ENCODE measurements around the gene CNKSR3.

Gene CNKSR3

DNA sequence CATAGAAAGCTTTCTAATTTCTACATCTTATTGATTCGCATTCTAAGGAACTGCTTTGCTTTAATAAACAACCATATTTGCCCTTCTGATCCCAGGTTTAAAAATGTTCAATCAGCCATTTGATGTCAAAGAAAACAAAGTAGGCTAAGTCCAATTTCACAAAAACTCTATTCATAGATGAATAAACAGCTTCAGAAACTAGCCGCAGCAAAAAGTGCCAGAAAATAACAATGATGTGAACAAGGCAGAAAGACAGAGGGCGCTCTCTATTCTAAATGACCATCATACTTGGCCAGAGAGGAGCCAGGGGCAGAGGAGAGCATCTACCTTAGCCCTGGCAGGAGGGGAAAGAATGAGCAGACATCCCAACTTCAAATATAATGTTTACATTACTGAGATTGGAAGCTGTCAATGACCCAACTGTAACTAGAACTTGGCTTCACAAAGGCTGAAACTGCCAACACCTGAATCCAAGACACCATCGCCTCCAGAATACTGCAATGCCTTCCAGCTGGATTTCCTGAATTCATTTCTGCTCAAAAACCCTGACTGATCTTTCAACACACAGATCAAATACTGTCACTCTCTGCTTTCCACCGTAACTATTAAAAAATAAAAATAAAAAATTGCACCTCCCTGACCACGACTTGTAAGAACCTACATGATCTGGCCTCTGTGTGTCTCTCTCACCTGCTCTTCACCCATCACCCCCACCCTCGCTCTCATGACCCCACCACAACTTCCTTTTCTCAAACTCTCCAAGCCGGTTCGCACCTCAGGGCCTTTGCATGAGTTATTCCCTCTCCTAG lies 9.5 kb downstream of the CNKSR3 start:
- in situ Hi-C loops (cut with MboI; ENCODE audit: low pct_unique_long_range_greater_than_20kb, low sequenced_read_pairs, unreplicated experiment): no loop called here
- TF ChIP-seq, protein P1, sequence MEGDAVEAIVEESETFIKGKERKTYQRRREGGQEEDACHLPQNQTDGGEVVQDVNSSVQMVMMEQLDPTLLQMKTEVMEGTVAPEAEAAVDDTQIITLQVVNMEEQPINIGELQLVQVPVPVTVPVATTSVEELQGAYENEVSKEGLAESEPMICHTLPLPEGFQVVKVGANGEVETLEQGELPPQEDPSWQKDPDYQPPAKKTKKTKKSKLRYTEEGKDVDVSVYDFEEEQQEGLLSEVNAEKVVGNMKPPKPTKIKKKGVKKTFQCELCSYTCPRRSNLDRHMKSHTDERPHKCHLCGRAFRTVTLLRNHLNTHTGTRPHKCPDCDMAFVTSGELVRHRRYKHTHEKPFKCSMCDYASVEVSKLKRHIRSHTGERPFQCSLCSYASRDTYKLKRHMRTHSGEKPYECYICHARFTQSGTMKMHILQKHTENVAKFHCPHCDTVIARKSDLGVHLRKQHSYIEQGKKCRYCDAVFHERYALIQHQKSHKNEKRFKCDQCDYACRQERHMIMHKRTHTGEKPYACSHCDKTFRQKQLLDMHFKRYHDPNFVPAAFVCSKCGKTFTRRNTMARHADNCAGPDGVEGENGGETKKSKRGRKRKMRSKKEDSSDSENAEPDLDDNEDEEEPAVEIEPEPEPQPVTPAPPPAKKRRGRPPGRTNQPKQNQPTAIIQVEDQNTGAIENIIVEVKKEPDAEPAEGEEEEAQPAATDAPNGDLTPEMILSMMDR (IDR thresholded peaks at IDR 0.05; ENCODE audit: extremely low read depth, insufficient read depth, missing control alignments): peak; percentile 36
- no peak for DNase-seq (ENCODE audit: low spot score)

GRCh38 chr6:154499855-154500589 lies 10.5 kb downstream of the CNKSR3 start:
- in situ Hi-C loops (cut with MboI; ENCODE audit: low pct_unique_long_range_greater_than_20kb, low sequenced_read_pairs, unreplicated experiment): no loop called here
- no peak for DNase-seq (ENCODE audit: low spot score)

DNA sequence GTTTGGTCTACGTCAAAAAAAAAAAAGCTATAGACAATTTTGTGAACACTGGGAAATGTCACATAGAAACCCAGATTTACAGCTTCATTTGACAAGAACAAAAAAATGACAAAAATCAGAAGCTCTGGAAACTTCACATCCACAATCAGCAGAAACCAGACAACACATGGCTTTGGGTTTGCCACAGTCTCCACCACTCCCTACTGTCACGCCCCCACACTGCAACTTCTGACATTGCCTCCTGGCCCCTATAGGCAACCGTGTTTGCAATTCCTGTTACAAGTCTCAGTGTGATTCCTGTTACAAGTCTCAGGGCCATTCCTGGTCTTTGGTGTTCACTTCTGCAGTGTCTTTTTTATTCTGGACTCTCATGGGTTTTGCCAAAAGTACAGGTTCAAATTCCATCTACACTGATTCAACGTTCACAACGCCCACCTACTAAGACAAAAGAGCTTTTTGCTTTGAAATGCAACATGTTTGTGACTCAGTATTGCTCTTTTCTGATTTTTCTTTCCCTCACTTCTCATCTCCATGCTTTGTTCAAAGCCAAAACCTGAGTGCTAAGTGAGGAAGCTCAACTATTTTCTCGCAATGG lies 12.0 kb downstream of the CNKSR3 start:
- TF ChIP-seq, protein P1 (IDR thresholded peaks at IDR 0.05; ENCODE audit: extremely low read depth, insufficient read depth, missing control alignments): no peak
- in situ Hi-C loops (cut with MboI; ENCODE audit: low pct_unique_long_range_greater_than_20kb, low sequenced_read_pairs, unreplicated experiment): no loop called here
- DNase-seq (ENCODE audit: low spot score): no peak

More at GRCh38 chr6:154499855-154500589, 10.5 kb downstream of the CNKSR3 start:
- TF ChIP-seq, protein P1 (IDR thresholded peaks at IDR 0.05; ENCODE audit: extremely low read depth, insufficient read depth, missing control alignments): no peak

- in situ Hi-C loops (cut with MboI; ENCODE audit: low pct_unique_long_range_greater_than_20kb, low sequenced_read_pairs, unreplicated experiment): no loop called here
- DNase-seq (ENCODE audit: low spot score): no peak
- TF ChIP-seq, protein P1 (IDR thresholded peaks at IDR 0.05; ENCODE audit: extremely low read depth, insufficient read depth, missing control alignments): no peak
These were observed 13.5 kb downstream of the CNKSR3 start for GRCh38 chr6:154496793-154497517.

- in situ Hi-C loops (cut with MboI; ENCODE audit: low pct_unique_long_range_greater_than_20kb, low sequenced_read_pairs, unreplicated experiment): no loop called here
- TF ChIP-seq, protein P1 (IDR thresholded peaks at IDR 0.05; ENCODE audit: extremely low read depth, insufficient read depth, missing control alignments): no peak
- DNase-seq (ENCODE audit: low spot score): no peak
These were observed 14.3 kb downstream of the CNKSR3 start for GRCh38 chr6:154496186-154496585.

All from GM13977 (cell line).